Fibroblast of mammary gland (primary cell): ENCODE data around the gene TBC1D21.

Experiments used
- DNase-seq: peaks from one replicate; pipeline ENCODE4 v3.0.0-alpha.2; 2010; ENCODE audit warnings: low read depth
- H3K4me3 ChIP-seq: 2 replicates; pipeline ENCODE4 v1.5.1; 2011; ENCODE audit warnings: low read depth, mild to moderate bottlenecking, low read length, moderate library complexity; ENCODE audit not compliant: control insufficient read depth
- TF ChIP-seq, protein P1 (sequence below): conservative IDR thresholded peaks from 2 replicates; pipeline ENCODE4 v1.5.1; 2011; ENCODE audit warnings: low read depth, low read length, inconsistent platforms; ENCODE audit not compliant: control insufficient read depth, insufficient read depth

Gene TBC1D21

DNA sequence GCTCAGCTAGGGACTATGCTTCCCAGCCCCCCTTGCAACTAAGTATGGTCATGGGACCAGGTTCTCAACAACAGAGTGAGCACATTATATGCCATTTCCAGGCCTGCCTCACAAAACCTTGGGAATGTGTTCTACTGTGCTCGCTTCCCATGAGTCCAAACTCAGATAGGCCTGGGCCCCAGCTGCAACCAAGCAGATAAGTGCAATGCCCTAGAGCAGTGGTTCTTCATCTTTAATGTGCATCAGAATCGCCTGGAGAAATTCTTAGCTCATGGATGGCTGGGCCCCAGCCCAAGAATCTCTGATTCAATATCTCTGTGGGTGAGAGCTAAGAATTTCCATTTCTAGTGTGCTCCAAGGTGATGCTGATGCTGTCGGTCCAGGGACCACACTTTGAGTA is 27.5 kb upstream of the TBC1D21 start:
- DNase-seq = no peak
- H3K4me3 ChIP-seq = no peak overlapping the region
- TF ChIP-seq, protein P1, sequence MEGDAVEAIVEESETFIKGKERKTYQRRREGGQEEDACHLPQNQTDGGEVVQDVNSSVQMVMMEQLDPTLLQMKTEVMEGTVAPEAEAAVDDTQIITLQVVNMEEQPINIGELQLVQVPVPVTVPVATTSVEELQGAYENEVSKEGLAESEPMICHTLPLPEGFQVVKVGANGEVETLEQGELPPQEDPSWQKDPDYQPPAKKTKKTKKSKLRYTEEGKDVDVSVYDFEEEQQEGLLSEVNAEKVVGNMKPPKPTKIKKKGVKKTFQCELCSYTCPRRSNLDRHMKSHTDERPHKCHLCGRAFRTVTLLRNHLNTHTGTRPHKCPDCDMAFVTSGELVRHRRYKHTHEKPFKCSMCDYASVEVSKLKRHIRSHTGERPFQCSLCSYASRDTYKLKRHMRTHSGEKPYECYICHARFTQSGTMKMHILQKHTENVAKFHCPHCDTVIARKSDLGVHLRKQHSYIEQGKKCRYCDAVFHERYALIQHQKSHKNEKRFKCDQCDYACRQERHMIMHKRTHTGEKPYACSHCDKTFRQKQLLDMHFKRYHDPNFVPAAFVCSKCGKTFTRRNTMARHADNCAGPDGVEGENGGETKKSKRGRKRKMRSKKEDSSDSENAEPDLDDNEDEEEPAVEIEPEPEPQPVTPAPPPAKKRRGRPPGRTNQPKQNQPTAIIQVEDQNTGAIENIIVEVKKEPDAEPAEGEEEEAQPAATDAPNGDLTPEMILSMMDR = no peak

DNA sequence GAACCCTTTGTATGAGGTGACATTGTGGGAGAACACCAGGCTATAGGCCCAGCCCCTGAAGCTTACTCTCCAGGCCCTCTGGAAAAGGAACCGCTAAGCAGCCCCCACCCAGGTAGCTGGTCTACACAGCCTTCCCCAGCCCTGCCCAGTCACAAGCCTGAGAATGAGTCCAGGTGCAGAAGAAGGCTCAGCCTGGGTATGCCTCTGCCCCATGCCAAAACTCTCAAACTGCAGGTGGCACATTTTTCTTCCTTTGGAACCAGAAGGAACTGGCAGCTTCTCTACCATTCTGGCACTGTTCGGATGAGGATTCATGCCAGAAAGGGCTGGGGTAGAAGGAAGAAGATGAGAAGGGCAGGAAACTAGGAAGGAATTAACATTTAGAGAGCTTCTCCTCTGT is 23.7 kb upstream of the TBC1D21 start:
- DNase-seq = no peak
- TF ChIP-seq, protein P1 = no peak
- no peak overlapping the region for H3K4me3 ChIP-seq

DNA sequence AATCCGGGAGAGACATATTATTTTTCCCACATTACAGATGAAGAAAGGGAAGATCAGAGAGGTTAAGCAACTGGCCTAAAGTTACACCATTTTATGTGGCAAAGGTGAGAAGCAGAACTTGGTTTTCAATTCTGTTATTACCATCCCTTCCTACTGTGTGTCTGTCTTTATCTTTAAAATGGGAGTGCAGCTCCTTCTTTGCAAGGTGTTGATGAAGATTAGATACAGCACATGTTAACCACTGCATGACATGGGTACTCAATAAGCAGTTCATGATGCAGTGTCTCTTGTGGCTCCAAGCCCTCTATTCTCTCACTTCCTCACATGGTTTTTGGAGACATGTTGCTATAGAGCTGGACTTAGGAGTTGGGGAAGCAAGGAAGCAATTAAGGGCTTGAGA is 23.1 kb upstream of the TBC1D21 start:
- TF ChIP-seq, protein P1 = no peak
- no peak overlapping the region for H3K4me3 ChIP-seq
- no peak for DNase-seq

DNA sequence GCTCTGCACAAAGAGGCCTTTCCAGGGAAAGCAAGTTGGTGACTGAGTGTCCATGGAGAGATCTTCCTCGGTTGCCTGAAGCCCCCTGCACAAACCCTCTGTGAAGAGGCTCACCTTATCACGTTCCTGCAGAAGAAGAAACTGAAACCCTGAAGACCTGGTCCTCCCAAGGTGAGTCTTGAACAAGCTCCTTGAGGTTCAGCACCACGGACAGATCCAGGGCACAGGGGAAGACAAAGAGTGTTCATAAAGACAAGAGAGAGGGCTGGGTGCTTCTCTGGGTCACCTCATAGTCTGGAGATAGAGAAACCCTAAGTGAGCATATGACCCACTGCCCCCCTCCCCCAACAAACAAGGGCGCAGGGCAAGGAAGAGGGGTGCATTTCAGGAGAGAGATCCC is 21.7 kb upstream of the TBC1D21 start:
- TF ChIP-seq, protein P1 = no peak
- DNase-seq = peak; percentile 64
- no peak overlapping the region for H3K4me3 ChIP-seq

DNA sequence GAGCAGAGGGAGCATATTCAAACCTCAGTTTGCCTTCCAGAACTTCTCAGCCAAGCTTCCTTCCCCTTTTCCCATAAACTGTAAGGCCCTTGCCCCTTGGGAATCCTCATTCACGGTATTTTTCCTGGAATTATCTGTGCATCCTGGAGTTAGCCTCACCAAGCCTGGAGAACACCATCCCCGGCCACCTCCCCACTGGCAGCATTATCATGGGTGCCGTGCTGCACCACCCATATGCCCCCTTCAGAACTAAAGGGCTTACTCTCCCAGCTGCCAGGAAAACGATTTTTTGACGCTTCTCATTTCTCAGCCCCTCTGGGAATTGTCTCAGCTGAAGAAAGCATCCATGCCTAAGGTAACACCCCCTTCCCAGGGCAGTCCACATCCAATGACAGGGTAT is 20.9 kb upstream of the TBC1D21 start:
- TF ChIP-seq, protein P1 = no peak
- H3K4me3 ChIP-seq = no peak overlapping the region
- no peak for DNase-seq

DNA sequence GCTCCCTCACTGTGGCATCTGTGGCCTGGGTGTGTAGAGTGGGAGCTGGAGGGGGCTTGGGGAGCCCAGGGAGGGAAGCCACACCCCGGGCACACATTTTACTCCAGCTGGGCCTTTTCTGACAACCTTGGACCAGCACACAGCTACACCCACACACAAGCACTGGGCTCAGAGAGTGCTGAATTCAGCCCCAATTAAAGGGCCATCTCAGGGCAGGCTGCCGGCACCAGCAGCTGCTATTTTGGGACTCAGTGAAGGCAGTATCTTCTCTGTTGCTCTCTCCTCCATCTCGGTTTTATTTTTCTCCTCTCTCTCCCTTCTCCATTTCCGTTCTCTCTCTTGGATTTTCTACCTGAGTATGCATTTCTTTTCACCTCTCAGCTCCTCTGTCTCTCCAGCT is 19.1 kb upstream of the TBC1D21 start:
- TF ChIP-seq, protein P1 = no peak
- no peak overlapping the region for H3K4me3 ChIP-seq
- no peak for DNase-seq
